HG02759 (cell line): ENCODE results near the gene C12orf60.
A peak's percentile ranks its signal among the peaks of the same experiment; 100 is the strongest.

Experiments
- ATAC-seq: cut with Tn5 transposase; IDR thresholded peaks from one replicate; pipeline ENCODE4 v1.9.1; 2021; ENCODE audit warnings: mild to moderate bottlenecking, moderate library complexity; ENCODE audit not compliant: unreplicated experiment

Gene C12orf60

DNA sequence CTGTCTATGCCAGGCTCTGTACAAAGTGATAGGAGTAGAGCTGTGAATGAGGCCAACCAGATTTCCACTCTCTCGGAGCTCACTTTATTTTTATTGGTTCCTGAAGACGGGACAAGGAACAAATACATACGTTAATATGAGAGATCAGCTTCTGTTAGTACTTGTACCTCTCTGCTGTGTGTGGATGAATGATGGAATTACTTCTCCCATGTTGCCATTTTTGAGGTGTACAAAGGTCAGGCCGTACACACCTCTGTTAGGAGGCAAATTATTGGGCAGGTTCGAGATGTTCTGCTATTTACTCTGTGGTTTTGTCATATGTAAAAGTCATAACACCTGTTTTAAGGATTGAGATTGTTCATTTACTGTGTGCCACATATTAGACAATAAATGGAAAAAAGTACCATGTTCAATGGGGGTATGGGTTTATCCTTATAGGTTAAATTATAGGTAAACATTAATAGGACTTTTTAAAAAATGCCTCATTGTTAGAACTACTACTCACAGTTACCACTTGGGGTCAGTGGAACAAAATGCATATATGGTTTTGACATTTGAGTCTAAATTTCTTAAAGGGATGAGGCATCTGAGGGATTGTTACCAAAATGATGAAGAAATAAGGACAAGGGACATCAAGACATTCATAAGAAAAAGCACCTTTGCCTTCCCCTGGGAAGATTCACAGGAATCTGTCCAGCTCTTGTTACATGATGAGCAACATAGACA is 27.1 kb upstream of the C12orf60 start:
- ATAC-seq, result no peak

DNA sequence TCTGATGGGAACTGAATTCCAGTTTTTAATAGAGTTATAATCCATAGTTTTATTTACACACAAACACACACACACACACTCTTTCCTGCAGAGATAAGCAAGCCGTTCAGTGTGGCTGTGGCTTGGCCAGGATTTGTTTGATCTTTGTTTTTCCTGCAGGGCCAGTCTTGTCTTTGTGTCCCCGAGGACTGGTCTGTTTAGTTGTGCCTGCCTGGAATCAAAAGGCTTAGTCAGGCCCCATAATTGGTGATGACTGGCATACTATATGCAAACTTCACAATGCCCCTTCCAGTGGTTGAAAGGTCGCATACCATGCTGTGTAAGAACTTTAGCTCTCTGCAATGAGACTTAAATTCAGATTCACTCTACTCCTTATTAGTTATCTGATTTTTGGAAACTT is 26.2 kb upstream of the C12orf60 start:
- no peak for ATAC-seq

DNA sequence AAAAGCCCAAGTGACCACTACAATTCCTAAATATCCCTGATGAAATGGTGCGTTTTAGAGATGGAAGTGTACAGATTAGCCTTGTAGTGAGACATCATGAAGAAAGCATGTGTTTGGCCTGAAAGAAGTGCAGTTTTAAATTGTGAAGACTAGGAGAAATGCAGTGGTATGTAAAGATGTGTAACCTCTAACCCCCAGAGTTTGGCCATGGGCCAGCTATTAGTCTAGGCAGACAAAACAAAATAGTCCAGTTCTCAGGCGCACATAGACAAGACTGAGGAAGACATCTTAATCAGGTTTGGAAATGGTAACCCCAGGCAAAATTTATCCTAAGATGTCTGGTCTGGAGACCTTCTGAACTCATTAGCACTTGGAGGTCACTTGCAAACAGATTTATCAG is 23.6 kb upstream of the C12orf60 start:
- no peak for ATAC-seq

- ATAC-seq, result no peak
Observed at GRCh38 chr12:14780859-14781258, 22.6 kb upstream of the C12orf60 start.

DNA sequence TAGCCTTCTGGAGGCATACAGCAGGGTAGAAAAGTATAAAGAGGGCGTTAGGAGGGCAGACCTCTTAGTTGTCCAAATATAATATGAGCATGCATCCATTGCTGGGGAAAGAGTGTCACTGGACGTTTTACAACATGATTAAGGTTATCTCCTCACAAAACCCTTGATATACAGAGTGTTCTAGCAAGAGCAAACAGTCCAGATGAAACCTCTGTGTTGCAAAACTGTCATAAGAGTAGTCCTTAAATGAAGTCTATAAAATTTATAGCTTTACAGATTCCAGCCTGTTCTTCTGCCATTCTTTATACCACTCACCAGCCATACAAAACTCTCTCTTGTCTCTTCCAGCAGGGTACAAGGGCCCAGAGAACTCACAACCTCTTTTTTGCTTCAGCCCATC is 21.9 kb upstream of the C12orf60 start:
- ATAC-seq, result no peak

- no peak for ATAC-seq
Observed at GRCh38 chr12:14782756-14783155, 20.7 kb upstream of the C12orf60 start.

DNA sequence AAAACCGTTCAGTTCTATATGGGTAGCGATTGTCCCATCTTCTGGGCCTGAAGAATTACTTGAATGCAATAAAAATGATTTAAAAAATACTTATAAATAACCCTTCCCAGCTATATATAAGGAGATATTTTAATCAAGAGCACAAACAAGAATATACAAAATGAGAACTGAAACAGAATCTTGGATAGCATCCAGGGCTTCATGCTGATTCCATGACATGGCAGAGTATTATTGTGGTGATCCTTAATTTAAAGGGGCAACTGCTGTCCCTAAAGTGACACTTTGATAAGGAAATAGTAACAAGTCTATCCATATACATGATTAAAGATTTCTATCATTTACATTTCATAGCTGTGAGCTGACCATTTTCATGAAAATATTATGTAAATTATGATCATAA is 19.0 kb upstream of the C12orf60 start:
- ATAC-seq, result no peak

GRCh38 chr12:14785568-14785967 is 17.9 kb upstream of the C12orf60 start:
- no peak for ATAC-seq

DNA sequence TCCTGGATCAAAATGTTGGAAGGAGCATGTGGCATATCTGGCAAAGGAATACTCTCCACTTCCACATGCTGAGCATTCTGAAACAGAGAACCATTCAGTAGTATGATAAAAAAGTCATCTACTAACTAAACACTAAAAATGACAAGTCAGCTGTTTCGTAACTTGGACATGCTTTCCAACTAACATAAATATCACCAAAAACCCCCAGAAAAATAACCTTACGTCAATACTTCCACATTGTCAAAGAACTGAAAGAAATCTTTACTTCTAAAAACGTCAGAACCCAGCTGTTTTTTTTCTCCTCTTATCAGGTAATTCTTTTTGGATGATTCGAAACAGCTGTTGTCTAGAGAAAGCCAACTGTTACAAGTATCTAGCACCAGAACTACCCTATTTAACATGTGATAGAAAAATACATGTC is 8.4 kb upstream of the C12orf60 start:
- no peak for ATAC-seq

DNA sequence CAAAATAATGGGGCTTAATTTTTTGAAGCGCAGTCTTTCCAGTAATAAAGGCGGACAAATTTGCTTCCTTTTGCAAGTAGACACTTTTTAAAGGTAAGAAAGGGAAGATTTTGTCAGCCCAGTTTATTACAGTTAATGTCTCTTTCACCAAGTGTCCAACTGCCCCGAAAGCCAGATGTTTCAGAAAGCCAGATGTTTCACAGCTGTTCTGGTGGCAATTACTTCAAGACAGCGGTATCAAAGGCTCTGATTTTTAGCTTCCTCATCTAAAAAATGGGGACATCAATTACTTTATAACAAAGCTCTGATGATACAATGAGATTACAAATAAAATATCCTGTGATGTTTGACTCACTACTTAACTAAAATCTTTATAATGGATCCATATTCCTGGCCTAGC is 1.2 kb upstream of the C12orf60 start:
- no peak for ATAC-seq

- ATAC-seq, result no peak
Observed at GRCh38 chr12:14802721-14803010, 804 bp upstream of the C12orf60 start.

DNA sequence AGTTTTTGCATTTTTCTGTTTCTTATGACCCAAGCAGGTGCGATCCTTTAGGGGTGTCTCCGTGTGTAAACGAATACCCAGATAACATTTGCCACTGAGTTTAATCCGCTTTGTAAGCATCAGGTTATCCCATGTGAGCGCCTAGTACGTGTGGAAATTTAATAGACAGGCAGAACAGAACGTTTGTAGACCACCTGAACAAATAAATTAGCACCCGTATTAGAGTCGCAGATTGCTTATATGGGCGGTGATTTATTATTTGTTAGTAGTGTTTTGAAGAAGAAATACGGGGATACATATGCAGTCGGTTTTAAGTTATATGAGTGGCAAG is 325 bp downstream of the C12orf60 start:
- ATAC-seq, result peak; percentile 24

DNA sequence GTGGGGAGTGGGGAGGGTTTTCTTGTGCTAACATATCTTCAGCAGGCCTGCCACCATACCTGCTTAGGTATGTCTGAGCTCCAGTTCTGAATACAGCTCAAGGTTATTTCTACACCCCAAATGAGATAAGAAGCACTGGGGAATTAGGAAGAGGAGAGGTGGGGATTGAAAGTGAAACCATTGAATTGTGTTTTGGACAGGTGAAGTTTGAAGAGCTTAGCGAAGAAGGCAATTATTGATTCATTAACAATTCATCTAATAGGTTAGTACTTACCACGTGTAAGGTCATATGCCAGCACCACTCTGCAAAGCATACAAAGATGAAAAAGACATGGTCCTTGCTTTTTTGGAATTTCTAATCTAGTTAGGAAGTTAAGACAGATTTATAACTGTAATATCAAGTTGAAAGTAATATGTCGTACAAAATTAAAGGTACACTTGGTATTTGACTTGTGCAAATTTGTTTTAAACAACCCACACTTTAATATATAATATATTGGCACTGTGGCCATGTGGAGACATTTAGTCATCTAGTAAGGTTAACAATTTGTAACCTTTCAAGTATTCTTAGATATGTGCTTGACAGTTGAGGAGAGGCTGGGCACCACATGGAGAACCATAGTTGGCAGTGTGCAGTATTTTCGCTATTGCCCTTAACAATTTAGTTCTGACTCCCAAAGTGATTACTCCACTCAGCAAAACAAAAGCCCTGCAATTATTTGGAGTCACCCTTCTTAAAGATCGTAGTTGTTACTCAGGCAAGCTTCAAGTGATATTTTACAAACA is 6.9 kb downstream of the C12orf60 start:
- ATAC-seq, result no peak

GRCh38 chr12:14810953-14811483 is 7.5 kb downstream of the C12orf60 start:
- ATAC-seq, result no peak

- no peak for ATAC-seq
Observed at GRCh38 chr12:14811486-14811885, 8.0 kb downstream of the C12orf60 start.

GRCh38 chr12:14814014-14814413 is 10.5 kb downstream of the C12orf60 start, which contains the start of gene SMCO3:
SMCO3 (minus strand) TSS chr12:14814182; CDS start chr12:14806680, 7,502 bp downstream.
- no peak for ATAC-seq

GRCh38 chr12:14824012-14824634 is 20.7 kb downstream of the C12orf60 start:
- no peak for ATAC-seq

GRCh38 chr12:14825256-14825655 is 21.8 kb downstream of the C12orf60 start:
- no peak for ATAC-seq

- ATAC-seq, result no peak
Observed at GRCh38 chr12:14826491-14826890, 23.0 kb downstream of the C12orf60 start.

DNA sequence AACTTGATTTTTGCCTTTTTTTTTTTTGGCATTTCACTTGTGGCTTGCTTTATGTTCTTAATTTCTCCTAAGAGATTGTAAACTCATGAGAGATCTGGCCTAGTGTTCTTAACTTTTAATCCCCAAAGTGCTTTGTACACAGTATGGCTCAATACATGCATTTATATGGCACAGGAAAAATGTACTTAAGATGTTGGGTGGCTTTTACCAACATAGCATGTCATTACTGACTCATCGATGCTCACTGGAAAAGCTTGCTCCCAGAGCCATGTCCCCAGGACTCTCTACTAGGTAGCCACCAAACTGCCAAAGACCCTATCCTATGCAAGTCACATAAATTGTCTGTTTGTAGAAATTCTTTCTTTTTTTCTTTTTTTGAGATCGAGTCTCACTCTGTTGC is 23.6 kb downstream of the C12orf60 start:
- ATAC-seq, result no peak

DNA sequence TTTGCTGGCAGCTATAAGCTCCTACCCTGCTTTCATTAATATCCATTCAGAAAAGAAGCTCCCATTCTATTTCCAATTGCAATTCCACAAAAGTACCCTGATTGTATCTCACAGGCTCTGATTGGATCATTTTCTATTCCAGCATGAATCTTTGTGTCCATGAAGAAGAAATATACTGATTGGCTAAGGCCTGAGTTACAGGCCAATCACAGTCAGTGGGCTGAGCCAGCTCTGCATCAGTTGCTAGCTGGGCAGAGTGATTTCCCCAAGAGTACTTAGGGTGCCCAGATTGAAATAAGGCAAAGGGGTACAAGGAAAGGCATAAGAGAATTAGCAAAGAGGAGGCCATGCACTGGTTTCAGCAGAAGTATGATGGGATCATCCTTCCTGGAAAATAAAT is 25.4 kb downstream of the C12orf60 start:
- ATAC-seq, result peak; percentile 92

DNA sequence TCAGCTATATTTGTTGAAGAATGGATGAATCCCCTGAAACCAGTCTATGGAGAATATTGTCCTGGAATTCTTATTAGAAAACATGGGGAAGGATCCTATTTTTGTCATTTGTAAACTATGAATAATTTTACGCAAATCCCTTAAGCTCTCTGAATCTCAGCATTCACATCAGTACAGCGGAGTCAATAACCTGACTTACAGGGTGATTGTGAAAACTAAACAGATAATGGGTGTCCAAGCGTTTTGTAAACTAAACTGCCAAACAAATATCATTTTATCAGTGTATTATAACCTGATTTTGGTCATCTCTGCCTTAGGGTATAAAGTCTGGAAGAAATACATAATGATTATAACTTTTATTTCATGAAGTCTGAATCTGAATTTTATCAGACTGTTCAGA is 29.9 kb downstream of the C12orf60 start:
- no peak for ATAC-seq
